HG03097 (cell line): Measurements from ENCODE around the gene COL6A2.

Experiments used
- ATAC-seq: cut with Tn5 transposase; IDR thresholded peaks from one replicate; pipeline ENCODE4 v1.9.1; 2021; ENCODE audit not compliant: unreplicated experiment, low FRiP score

The COL6A2 gene

DNA sequence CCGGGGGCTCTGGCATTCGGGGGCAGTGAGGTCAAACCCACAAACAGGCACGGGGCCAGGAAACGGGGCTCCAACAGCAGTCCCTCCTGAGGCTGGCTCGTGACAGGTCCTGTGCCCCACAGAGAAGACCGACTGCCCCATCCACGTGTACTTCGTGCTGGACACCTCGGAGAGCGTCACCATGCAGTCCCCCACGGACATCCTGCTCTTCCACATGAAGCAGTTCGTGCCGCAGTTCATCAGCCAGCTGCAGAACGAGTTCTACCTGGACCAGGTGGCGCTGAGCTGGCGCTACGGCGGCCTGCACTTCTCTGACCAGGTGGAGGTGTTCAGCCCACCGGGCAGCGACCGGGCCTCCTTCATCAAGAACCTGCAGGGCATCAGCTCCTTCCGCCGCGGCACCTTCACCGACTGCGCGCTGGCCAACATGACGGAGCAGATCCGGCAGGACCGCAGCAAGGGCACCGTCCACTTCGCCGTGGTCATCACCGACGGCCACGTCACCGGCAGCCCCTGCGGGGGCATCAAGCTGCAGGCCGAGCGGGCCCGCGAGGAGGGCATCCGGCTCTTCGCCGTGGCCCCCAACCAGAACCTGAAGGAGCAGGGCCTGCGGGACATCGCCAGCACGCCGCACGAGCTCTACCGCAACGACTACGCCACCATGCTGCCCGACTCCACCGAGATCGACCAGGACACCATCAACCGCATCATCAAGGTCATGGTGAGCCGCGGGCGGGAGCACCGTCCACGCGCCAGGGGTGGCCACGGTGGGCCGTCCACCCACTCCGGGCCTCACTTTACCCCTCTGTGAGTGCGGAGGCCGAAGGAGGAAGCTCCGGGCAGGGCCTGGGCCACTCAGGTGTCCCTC, 14.2 kb downstream of the COL6A2 start:
- ATAC-seq: no peak

DNA sequence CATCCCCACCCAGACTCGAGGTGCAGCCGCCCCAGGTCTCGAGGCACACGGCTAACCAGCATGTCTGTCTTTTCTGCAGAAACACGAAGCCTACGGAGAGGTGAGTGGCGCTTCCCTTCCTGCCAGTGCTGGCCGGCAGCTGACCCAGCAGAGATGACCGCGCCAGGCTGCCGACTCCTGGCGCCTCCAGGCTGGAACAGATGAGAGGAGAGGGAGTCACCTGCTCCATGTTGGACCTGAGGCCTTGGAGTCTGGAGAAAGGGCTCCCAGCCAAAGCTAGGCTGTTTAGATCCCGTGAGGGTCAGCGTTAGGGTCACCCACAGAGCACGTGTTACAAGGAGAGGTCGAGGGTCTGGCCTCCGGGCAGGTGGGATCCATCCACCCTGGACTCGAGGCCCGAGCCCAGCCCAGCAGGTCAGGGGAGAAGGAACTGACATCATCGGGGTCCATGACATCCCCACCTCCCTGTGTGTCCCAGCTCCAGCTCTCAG, 14.9 kb downstream of the COL6A2 start:
- no peak for ATAC-seq

DNA sequence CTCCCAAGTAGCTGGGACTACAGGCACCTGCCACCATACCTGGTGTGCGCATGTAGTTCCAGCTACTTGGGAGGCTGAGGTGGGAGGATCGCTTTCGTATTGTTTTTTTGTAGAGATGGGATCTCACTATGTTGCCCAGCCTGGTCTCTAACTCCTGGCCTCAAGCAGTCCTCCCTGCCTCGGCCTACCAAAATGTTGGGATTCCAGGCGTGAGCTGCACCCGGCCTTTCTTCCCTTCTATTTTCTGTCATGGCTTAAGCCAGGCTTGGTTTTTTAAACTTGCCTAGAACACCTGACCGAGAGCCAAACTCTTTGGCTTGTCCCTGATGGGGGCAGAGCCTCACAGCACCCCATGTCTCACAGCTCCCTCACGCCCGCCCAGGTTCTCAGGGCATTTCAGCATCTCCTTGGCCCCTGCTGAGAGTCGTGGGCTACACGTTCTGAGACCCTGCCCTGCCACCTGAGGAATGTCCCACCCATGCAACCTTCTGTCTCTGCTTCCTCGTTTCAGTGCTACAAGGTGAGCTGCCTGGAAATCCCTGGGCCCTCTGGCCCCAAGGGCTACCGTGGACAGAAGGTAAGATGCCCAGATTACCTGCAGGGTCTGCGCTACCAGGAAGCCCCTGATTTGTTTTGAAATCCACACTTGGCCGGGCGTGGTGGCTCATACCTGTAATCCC, 15.7 kb downstream of the COL6A2 start:
- no peak for ATAC-seq

DNA sequence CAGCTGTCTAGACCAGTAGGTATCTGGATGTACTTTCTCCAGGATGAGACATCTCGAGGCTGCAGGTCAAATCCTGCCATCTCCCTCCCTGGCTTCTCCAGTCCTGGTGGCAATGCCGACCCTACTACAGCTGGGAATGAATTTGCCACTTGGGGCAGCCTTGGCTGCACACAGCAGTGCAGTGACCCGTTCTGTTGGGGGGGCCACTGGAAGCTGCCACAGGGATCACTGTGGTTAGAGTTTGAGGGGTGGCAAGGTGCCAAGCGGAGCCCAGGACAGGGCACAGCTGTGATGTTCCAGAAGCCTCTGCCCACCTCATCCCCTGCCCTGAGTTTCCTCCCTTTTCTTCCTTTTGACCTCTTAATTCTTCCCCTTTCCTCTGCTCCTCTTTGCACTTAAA, 17.1 kb downstream of the COL6A2 start:
- no peak for ATAC-seq

DNA sequence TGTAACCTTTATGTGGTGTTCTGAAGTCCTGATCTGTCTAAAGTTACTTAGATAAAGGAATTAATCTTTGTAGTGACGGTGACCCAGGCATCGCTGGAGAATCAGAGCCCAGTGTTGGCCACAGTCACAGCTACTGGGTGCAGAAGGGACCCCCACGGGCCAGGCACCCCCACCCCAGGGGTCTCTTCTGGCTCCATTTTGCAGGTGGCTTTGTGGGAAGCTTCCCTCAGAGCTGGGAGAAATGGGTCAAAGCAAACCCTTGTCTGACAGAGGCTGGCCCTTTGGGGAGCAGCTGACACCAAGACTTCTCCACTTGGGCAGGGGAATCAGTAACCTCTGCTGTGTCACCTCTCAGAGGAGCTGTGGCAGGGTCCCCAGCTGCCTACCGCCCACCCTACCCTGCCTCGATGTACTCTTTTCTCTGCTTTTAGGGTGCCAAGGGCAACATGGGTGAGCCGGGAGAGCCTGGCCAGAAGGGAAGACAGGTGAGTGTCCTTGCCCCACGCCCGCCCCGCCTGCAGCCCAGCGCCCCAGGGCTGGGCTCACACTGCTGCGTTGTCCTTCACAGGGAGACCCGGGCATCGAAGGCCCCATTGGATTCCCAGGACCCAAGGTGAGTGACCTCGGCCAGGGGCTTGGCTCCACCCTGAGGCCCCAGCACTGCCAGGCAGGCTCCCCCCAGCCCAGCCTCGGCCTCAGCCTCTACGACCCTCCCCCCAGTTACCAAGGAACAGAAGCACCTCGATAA, 17.7 kb downstream of the COL6A2 start:
- ATAC-seq: no peak

DNA sequence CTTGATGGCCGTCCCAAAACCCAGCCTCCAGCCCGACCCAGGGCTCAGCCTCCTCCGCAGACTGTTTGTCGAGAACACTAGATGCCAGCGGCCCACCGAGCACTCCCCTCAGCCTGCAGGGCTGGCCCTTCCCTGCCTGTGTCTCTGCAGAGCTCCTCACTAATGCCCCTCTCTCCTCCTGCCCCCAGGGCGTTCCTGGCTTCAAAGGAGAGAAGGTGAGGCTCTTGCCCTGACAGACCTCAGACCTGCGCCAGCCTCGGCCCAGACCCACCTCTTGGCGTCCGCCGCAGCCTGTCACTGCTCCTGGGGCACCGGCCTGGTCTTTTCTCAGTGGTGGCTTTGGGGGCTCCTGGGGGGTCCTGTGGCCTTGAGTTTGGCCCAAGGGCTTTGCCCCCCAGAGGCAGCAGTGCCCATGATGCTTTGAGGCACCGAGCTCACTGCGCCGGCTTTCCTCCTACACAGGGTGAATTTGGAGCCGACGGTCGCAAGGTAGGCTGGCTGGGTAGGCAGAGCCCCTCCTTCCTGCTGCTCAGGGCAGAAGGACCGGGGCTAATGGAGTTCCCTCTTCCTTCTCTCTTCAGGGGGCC, 18.4 kb downstream of the COL6A2 start:
- ATAC-seq: no peak

DNA sequence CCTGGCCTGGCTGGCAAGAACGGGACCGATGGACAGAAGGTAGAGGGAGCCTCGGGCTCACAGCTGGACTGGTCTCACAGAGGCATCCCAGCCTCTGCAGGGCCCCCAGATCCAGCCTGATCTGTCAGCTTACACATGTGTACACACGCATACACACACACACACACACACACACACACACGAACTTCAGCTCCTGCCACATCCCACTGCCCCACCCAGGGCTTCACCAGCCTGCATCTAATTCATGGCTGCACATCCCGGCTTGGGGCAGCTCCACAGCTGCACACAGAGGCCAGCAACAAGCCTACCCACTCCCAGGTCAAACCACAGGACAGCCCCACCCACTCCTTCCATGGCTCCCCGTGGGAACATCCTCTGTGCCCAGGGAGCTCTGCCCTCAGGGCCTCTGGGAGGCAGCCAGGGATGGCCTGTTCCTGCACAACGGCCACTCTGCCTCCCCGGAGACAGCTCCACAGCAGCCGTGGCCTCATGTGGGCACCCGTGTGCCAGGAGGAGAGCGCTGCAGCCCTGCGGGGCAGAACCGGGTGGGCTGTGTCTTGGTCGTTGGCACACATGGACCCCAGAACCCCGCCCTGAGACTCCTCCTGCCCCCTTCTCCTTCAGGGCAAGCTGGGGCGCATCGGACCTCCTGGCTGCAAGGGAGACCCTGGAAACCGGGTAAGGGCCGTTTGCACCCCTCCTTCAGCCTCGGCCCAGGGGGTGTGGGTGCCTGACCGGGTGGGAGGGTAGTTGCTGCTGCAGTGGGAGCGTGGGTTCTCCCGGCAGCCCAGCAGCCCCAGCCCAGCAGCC, 19.1 kb downstream of the COL6A2 start:
- ATAC-seq: no peak

DNA sequence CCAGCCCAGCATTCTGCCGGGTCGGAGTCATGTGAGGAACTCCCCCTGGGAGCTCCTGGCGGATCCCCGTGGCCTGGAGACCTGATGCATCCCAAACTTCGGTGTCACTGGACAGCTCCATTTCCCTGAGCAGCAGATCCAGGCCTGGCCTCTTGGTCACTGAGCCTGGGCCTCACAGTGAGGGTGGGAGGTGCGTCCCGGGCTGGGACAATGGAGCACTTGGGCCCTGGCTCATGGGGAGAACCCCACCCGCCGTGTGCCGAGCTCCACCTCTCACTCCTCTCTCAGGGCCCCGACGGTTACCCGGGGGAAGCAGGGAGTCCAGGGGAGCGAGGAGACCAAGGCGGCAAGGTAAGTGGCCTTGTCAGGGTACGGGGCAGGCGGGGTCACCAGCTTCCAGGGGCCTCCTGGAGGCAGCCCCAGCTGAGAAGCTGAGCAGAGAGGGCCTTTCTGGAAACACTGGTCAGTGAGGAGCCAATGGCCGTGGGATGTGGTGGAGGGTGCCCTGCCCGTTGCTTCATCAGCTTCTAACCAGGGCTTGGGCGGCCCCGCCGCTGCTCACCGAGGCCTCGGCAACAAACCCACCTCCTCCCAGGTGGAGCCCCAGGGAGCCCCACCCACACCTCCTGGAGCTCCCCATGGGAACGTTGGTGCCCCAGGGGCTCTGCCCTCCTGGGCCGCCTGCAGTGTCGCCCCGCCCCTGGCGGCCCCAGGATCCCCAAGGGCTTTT, 19.8 kb downstream of the COL6A2 start:
- no peak for ATAC-seq

DNA sequence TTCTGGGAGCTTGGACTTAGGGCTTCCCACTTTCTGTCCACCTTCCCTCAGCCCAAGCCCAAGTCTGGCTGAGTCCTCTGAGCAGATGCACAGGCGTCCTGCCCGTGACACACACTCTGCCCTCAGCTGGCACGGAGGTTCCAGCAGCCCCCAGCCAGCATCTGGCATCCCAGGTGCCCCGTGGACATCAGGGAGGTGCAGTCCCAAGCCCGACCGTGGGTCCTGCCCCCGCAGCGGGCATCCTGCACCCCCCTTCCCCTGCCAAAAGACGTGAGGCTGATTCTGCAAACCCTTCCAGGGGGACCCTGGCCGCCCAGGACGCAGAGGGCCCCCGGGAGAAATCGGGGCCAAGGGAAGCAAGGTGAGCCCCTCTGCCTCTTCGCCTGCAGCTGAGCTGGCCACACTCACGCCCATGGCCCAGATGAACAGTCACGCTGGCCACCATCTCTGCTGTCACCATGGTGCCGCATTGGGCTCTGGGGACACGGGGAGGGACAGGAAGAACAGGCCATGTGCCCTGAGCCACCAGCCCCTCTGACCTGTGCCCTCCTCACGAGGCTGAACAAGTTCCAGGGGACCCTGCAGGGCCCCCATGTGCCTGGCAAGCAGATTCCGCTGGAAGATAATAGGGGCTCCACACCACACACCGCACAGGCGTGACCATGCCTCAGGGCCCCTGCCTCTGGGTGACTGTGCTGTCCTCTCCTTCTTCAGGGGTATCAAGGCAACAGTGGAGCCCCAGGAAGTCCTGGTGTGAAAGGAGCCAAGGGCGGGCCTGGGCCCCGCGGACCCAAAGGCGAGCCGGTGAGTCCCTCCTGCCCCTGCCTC, 20.6 kb downstream of the COL6A2 start:
- no peak for ATAC-seq

DNA sequence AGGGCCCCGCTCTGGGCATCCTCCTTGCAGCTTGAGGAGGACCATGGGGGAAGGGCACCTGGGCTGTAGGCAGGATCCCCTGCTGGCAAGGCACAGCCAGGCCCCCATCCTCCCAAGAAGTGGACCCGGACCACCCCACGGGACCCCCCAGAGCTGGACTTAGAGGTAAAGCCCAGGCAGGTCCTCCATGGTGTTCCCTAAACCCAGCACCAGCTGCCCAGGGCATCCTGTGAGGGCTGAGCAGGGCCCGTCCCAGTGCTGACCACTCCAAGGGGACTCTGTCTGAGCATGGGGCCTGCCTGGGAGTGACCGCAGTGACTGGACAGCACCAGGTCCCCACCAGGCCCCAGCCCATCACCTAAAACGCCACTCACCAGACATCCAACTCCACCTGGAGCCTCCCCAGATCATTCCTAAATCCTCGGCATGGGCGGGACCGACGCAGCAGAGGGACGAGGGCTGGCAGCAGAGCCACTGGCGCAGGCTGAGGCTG, 21.3 kb downstream of the COL6A2 start:
- ATAC-seq: no peak

DNA sequence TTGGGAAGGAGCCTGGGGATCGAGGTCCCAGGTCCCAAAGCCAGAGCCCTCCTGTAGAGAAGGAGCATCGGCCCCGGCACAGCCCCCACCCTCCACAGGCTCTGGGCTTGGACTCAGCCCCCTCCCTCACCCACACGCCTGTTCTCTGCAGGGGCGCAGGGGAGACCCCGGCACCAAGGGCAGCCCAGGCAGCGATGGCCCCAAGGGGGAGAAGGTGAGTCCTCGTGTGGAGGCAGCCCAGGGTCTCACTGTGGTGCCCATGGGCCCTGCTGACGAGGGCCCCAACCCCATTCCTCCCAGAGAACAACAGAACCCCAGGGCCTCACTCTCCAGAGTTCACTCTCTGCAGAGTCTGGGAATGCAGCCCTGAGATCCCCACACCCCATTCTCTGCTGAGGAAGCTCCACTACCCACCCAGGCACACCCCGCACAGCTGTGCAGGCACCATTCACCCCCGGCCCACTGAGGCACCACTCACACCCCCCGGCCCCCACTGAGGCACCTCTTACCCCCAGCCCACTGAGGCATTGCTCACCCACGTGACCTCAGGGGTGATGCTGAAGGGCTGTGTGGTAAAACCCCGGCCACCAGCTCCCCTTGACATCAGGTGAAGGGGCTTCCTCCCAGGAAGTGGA, 21.8 kb downstream of the COL6A2 start:
- ATAC-seq: no peak

DNA sequence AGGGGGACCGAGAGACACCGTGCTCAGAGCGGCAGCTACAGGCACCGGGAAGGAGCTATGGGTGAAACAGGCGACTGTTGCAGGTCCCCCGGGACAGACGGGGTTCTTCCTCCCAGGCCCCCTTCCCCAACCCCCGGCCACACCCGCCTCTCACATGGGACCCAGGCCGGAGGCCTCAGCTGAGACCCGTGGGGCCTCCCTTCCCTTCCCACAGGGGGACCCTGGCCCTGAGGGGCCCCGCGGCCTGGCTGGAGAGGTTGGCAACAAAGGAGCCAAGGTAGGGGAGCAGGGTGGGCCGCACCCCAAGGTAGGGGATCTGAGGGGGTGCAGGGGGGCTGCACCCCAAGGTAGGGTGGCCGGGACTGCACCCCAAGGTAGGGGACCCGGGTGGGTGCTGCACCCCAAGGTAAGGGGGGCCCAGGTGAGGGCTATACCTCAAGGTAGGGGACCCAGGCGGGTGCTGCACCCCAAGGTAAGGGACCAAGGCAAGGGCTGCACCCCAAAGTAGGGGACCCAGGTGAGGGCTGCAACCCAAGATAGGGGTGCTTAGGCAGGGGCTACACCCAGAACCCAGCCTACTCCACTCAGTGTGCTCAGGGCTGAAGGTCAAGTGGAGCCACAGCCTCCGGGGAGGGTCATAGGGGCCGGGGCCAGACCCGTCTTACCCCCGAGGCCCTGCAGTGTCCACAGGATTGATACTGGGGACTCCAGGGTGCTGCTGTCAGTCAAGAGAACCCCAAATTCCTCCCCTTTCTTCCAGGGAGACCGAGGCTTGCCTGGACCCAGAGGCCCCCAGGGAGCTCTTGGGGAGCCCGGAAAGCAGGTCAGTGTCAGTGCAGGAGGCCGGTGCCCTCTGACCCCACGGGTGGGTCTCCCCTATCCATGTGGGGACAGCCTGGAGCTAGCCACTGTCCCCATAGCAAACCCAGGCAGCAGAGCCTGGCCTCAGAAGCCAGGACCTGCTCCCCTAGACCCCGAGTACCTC, 22.7 kb downstream of the COL6A2 start:
- no peak for ATAC-seq

DNA sequence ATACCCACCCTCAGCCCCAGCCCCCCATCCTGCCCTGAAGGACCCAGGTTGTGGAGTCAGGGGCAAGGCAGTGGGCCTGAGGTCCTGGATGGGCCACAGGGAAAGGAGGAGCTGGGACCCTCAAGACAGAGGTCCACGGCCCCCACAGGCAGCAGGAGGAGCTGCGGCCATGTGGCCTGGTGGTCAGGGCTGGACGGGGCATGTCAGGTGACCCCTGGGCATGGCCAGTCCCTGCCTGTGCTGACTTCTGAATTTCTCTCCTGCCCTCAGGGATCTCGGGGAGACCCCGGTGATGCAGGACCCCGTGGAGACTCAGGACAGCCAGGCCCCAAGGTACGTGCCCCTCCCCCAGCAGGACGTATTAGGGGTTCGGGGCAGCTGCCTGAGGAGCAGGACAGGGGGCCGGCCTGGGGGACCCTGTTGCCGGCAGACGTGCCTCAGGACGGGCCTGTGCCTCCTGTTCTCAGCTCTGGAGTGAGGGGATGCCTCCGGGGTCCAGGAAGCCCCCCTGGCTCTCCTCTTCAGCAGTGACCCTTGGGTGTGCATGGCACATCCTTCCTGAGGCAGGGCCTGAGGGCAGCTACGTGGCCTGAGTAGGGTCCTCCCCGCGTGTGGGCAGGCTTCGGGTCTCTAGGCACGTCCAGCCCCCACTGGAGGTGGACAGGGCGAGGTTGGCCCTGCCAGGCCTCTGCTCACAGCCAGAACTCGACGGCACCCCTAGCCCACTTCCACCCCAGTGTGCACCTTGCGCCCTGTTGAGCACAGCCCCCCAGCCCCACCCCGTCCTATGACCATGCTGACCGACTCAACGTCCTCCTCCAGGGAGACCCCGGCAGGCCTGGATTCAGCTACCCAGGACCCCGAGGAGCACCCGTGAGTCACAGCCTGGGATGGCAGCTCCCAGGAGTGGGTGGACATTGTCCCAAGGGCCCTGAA, 23.6 kb downstream of the COL6A2 start:
- ATAC-seq: no peak

DNA sequence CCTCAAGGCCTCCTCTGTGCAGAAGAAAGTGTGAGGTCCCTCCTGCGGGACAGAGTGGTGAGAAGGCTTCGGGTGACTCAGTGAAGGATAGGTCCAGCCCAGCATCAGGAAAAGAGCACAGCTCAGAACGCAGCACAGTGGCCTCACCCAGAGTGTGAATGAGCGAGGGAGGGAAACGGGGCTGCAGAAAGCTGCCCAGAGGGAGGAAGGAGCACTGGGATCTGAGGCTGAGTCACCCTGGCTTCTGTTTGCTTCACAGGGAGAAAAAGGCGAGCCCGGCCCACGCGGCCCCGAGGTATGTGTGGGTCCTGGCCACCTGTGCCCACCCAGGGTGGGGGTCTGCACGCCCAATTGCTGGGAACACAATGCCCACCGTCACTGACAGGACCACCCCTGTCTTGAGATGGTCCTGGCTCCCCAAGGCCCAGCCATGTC, 24.3 kb downstream of the COL6A2 start:
- ATAC-seq: no peak
